CD8-positive, alpha-beta memory T cell (primary cell): Measurements from ENCODE around the gene DTNB. TPM values are rescaled to one million over a fixed set of nuclear protein-coding genes. Genes with fewer than 3 reads are reported as not detected.

Experiments
- CTCF ChIA-PET: fragments of 350-600 bp; sonication (Branson Sonifier 250); formaldehyde crosslinking; loops from one replicate; lab custom pipeline; 2021; ENCODE audit warnings: antibody characterized with exemption; lab: Charles Lee
- POLR2A ChIA-PET: fragments of 350-600 bp; sonication (Branson Sonifier 250); formaldehyde crosslinking; loops from one replicate; lab custom pipeline; 2021; ENCODE audit warnings: antibody characterized with exemption; lab: Charles Lee
- DNase-seq, 5 donors: peaks; one replicate each; pipeline versions ENCODE4 v3.0.0 to v3.0.0-alpha.2; 2020 to 2022; ENCODE audit warnings: mixed read lengths in 1 of 5
- H3K27ac ChIP-seq: one replicate; pipeline ENCODE4 v1.7.0; 2013; ENCODE audit warnings: low read depth, mild to moderate bottlenecking, low read length, moderate library complexity
- H3K27me3 ChIP-seq: 2 replicates; pipeline ENCODE4 v1.7.0; 2013; ENCODE audit warnings: low read length, mild to moderate bottlenecking; ENCODE audit not compliant: insufficient read depth, poor library complexity, severe bottlenecking
- H3K36me3 ChIP-seq: 2 replicates; pipeline ENCODE4 v1.7.0; 2013; ENCODE audit warnings: mild to moderate bottlenecking, low read length, moderate library complexity; ENCODE audit not compliant: insufficient read depth
- H3K4me1 ChIP-seq: 2 replicates; pipeline ENCODE4 v1.7.0; 2013; ENCODE audit warnings: mild to moderate bottlenecking, low read length, moderate library complexity; ENCODE audit not compliant: insufficient read depth
- H3K4me3 ChIP-seq: 2 replicates; pipeline ENCODE4 v1.7.0; 2013; ENCODE audit warnings: mild to moderate bottlenecking, low read length
- H3K9me3 ChIP-seq: 2 replicates; pipeline ENCODE4 v1.7.0; 2013; ENCODE audit warnings: mild to moderate bottlenecking, low read length
- H3K27ac Mint-ChIP-seq, 8 donors: one replicate each; pipeline ENCODE4 v1.8.0; 2020 to 2021; ENCODE audit warnings: mixed read lengths in 8 of 8, mild to moderate bottlenecking in 6 of 8, inconsistent platforms in 3 of 8, moderate library complexity in 3 of 8
- H3K27me3 Mint-ChIP-seq, 2 donors: one replicate each; pipeline ENCODE4 v1.8.0; 2020 to 2021; ENCODE audit warnings: mixed read lengths in 2 of 2, mild to moderate bottlenecking in 1 of 2, moderate library complexity in 1 of 2
- H3K36me3 Mint-ChIP-seq, 3 donors: one replicate each; pipeline ENCODE4 v1.8.0; 2020 to 2021; ENCODE audit warnings: mixed read lengths in 3 of 3, inconsistent platforms in 1 of 3, mild to moderate bottlenecking in 1 of 3
- H3K4me1 Mint-ChIP-seq, 3 donors: one replicate each; pipeline ENCODE4 v1.8.0; 2020 to 2021; ENCODE audit warnings: mixed read lengths in 3 of 3, inconsistent platforms in 1 of 3, mild to moderate bottlenecking in 1 of 3
- H3K4me3 Mint-ChIP-seq, 7 donors: one replicate each; pipeline ENCODE4 v1.8.0; 2020 to 2021; ENCODE audit warnings: mixed read lengths in 7 of 7, mild to moderate bottlenecking in 6 of 7, moderate library complexity in 4 of 7, inconsistent platforms in 2 of 7
- H3K9me3 Mint-ChIP-seq, 5 donors: one replicate each; pipeline ENCODE4 v1.8.0; 2020 to 2022; ENCODE audit warnings: mixed read lengths in 5 of 5, mild to moderate bottlenecking in 3 of 5, moderate library complexity in 2 of 5, inconsistent platforms in 1 of 5
- polyA plus RNA-seq: library from polyadenylated mRNA; unstranded; fragments of 300-500 nt; fragmentation: Illumina TruSeq; gene quantifications from one replicate; pipeline ENCODE4 v1.2.3, GENCODE V29; 2021
- total RNA-seq, 2 experiments: library from RNA; stranded (reverse); gene quantifications; one replicate each; pipeline ENCODE4 v1.2.3, GENCODE V29; 2021

DTNB gene
- total and polyA plus RNA-seq, 3 experiments from 2014 or later: 15.2 to 19.4 (median 16.8) TPM

- Mint-ChIP-seq H3K4me1 (no peaks in the 10 kb centered on the region), H3K9me3 (peaks cover 0 to 4% (median 2%) of the 10 kb centered on the region in 5 donors), H3K36me3 (peaks cover 22 to 61% (median 23%) of the 10 kb centered on the region in 3 donors), H3K27me3 (no peaks in the 10 kb centered on the region), H3K27ac (no peak overlapping the region), H3K4me3 (no peak overlapping the region)
- CTCF ChIA-PET: no interaction called here
- H3K27ac ChIP-seq: no peak overlapping the region
- H3K4me1 ChIP-seq: no peaks in the 10 kb centered on the region
- no peak overlapping the region for H3K4me3 ChIP-seq
- POLR2A ChIA-PET: no interaction called here
- H3K27me3 ChIP-seq: no peaks in the 10 kb centered on the region
- no peak for DNase-seq
- no peaks in the 10 kb centered on the region for H3K36me3 ChIP-seq
- no peaks in the 10 kb centered on the region for H3K9me3 ChIP-seq
Measured at GRCh38 chr2:25479761-25480160, 193.6 kb downstream of the DTNB start.

DNA sequence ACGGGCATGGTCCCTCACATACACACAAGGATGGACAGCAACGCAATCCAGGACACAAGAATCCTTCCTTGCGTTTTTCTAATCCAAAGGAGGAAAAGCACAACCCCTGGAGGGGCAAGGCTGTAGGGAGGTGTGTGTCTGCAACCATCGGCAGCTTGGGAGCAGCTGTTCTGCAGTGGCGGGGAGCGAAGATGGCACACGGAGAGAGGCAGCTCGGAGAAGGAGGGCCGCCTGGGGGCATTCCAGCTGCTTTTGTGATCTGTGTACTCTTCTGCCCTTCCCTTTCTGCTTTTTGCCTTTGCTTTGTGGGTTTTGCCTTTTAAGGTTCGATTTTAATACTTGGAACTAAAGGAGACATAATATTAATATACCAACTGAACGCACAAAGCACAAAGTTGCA lies 194.6 kb downstream of the DTNB start:
- DNase-seq: no peak
- H3K27ac Mint-ChIP-seq: no peak overlapping the region
- peaks cover 25 to 68% (median 26%) of the 10 kb centered on the region in 3 donors for H3K36me3 Mint-ChIP-seq
- H3K4me1 ChIP-seq: no peaks in the 10 kb centered on the region
- ChIA-PET CTCF (no interaction called here), POLR2A (no interaction called here)
- no peak overlapping the region for H3K4me3 Mint-ChIP-seq
- no peak overlapping the region for H3K27ac ChIP-seq
- H3K36me3 ChIP-seq: no peaks in the 10 kb centered on the region
- H3K27me3 Mint-ChIP-seq: no peaks in the 10 kb centered on the region
- peaks cover 0 to 4% (median 2%) of the 10 kb centered on the region in 5 donors for H3K9me3 Mint-ChIP-seq
- H3K27me3 ChIP-seq: no peaks in the 10 kb centered on the region
- no peaks in the 10 kb centered on the region for H3K9me3 ChIP-seq
- H3K4me3 ChIP-seq: no peak overlapping the region
- H3K4me1 Mint-ChIP-seq: no peaks in the 10 kb centered on the region

- H3K4me1 Mint-ChIP-seq: no peaks in the 10 kb centered on the region
- Histone ChIP-seq H3K27ac (no peak overlapping the region), H3K9me3 (no peaks in the 10 kb centered on the region), H3K4me1 (no peaks in the 10 kb centered on the region), H3K4me3 (no peak overlapping the region), H3K36me3 (no peaks in the 10 kb centered on the region), H3K27me3 (no peaks in the 10 kb centered on the region)
- POLR2A ChIA-PET: no interaction called here
- no peak for DNase-seq
- CTCF ChIA-PET: no interaction called here
- peaks cover 27 to 62% (median 35%) of the 10 kb centered on the region in 3 donors for H3K36me3 Mint-ChIP-seq
- H3K27me3 Mint-ChIP-seq: no peaks in the 10 kb centered on the region
- peaks cover 0 to 4% (median 2%) of the 10 kb centered on the region in 5 donors for H3K9me3 Mint-ChIP-seq
- peak overlapping the region in 1 of 8 donors; percentile 48 for H3K27ac Mint-ChIP-seq
- no peak overlapping the region for H3K4me3 Mint-ChIP-seq
Measured at GRCh38 chr2:25473758-25474340, 199.5 kb downstream of the DTNB start.

DNA sequence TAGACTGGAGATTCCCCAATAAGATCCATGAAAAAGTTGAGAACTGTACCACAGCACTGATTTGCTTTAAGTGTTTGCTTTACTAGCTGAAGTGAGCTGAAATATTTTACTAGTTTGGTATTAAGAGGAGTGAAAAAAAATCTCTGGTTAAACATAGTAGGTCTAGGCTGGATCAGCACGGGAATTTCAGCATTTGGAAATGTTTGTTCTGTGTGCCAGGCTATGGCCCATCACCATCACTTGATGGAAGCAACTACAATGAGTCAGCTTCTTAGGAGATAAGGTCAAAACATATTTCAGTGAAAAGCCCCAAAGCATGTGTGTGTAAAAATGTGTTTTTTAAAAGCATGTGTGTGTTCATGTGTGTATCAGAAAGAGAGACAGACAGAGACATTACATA lies 200.2 kb downstream of the DTNB start:
- Histone ChIP-seq H3K36me3 (no peaks in the 10 kb centered on the region), H3K4me1 (no peaks in the 10 kb centered on the region), H3K4me3 (no peak overlapping the region), H3K9me3 (no peaks in the 10 kb centered on the region), H3K27ac (no peak overlapping the region), H3K27me3 (no peaks in the 10 kb centered on the region)
- Mint-ChIP-seq H3K36me3 (peaks cover 24 to 55% (median 32%) of the 10 kb centered on the region in 3 donors), H3K27ac (no peak overlapping the region), H3K4me3 (no peak overlapping the region), H3K9me3 (peaks cover 0 to 4% (median 2%) of the 10 kb centered on the region in 5 donors), H3K4me1 (no peaks in the 10 kb centered on the region), H3K27me3 (no peaks in the 10 kb centered on the region)
- ChIA-PET CTCF (no interaction called here), POLR2A (no interaction called here)
- no peak for DNase-seq

DNA sequence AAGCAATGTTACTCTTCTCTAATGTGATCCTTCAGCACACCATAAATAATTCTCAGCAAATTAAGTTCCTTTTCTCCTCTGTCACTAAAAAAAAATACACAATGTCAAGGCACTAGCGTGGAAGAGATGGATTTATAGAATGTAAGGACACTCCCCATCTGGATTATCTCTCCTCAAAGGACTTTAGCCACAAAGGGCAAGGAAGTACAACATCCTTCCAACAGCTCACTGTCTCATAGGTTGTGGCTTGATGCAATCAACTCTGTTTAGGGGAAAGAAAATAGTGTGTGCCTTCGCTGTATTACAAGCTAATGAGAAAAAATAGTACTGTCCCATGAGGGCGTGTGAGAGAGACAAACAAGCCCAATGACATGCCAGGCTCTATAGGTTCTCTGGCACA lies 202.6 kb downstream of the DTNB start:
- no peak for DNase-seq
- Mint-ChIP-seq H3K36me3 (peaks cover 23 to 44% (median 26%) of the 10 kb centered on the region in 3 donors), H3K4me3 (no peak overlapping the region), H3K27ac (no peak overlapping the region), H3K9me3 (peaks cover 0 to 4% (median 0%) of the 10 kb centered on the region in 5 donors), H3K4me1 (no peaks in the 10 kb centered on the region), H3K27me3 (no peaks in the 10 kb centered on the region)
- POLR2A ChIA-PET: no interaction called here
- no peak overlapping the region for H3K4me3 ChIP-seq
- no peaks in the 10 kb centered on the region for H3K27me3 ChIP-seq
- CTCF ChIA-PET: no interaction called here
- H3K9me3 ChIP-seq: no peaks in the 10 kb centered on the region
- H3K4me1 ChIP-seq: no peaks in the 10 kb centered on the region
- no peak overlapping the region for H3K27ac ChIP-seq
- H3K36me3 ChIP-seq: no peaks in the 10 kb centered on the region

- Mint-ChIP-seq H3K27me3 (no peaks in the 10 kb centered on the region), H3K4me1 (no peaks in the 10 kb centered on the region), H3K4me3 (no peak overlapping the region), H3K27ac (peak overlapping the region in 1 of 8 donors; percentile 10), H3K9me3 (no peaks in the 10 kb centered on the region), H3K36me3 (peaks cover 3 to 23% (median 18%) of the 10 kb centered on the region in 3 donors)
- H3K4me1 ChIP-seq: no peaks in the 10 kb centered on the region
- no peaks in the 10 kb centered on the region for H3K27me3 ChIP-seq
- H3K27ac ChIP-seq: no peak overlapping the region
- ChIA-PET POLR2A (no interaction called here), CTCF (no interaction called here)
- no peak overlapping the region for H3K4me3 ChIP-seq
- H3K36me3 ChIP-seq: no peaks in the 10 kb centered on the region
- no peak for DNase-seq
- H3K9me3 ChIP-seq: no peaks in the 10 kb centered on the region
Measured at GRCh38 chr2:25467743-25468142, 205.6 kb downstream of the DTNB start.

DNA sequence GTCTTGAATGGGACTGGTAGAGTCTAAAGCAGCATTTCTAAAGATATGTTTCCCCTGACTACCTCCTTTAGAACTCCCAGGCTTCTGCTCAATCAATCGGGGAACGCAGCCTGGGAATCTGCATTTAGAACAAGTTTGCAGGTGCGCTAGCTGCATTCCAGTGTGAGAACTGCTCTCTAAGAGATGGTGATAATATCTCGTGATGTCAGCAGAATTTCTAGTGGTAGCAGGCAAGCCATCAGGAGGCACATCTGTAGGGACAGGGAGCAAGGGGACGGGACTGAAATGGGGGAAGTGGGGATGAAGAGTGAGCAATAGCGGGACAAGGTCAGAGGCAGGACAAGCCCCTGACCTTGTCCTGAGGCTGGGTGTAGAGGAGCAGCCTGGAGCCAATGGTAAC lies 211.4 kb downstream of the DTNB start:
- H3K9me3 ChIP-seq: no peaks in the 10 kb centered on the region
- H3K27ac ChIP-seq: no peak overlapping the region
- ChIA-PET POLR2A (no interaction called here), CTCF (no interaction called here)
- no peaks in the 10 kb centered on the region for H3K36me3 ChIP-seq
- no peaks in the 10 kb centered on the region for H3K9me3 Mint-ChIP-seq
- no peaks in the 10 kb centered on the region for H3K4me1 Mint-ChIP-seq
- H3K4me3 ChIP-seq: no peak overlapping the region
- H3K36me3 Mint-ChIP-seq: peaks cover 7% of the 10 kb centered on the region in 3 donors
- H3K4me1 ChIP-seq: no peaks in the 10 kb centered on the region
- no peak for DNase-seq
- no peaks in the 10 kb centered on the region for H3K27me3 Mint-ChIP-seq
- no peak overlapping the region for H3K27ac Mint-ChIP-seq
- H3K27me3 ChIP-seq: no peaks in the 10 kb centered on the region
- no peak overlapping the region for H3K4me3 Mint-ChIP-seq

DNA sequence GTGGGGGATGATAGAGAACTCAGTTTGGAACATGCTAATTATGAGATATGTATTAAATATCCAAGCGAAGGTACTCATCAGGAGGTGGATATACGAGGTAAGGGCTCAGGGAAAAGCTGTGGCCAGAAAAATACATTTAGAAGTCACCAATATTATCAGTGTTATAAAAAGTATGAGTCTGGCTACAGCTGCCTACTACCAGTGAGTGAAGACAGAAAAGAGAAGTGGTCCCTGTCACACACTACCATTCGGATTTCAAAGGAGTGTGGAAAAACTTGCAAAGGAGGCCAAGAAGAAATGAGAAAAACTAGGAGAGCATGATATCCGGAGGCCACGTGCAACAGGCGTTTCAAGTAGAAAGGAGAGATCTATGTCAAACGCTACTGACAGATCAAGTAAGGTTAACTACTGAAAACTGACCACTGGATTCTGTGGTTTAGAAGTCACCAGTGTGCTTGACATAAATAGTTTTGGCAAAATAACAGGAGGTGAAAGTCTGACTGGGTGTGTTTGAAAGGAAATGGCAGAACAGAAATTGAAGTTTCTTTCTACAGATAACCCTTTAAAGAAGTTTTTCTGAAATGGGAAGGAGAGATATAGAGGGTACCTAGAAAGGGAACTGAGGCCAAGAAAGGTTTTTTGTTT lies 213.0 kb downstream of the DTNB start:
- Mint-ChIP-seq H3K36me3 (peaks cover 5 to 7% (median 6%) of the 10 kb centered on the region in 3 donors), H3K9me3 (no peaks in the 10 kb centered on the region), H3K4me1 (no peaks in the 10 kb centered on the region), H3K27ac (no peak overlapping the region), H3K4me3 (no peak overlapping the region), H3K27me3 (no peaks in the 10 kb centered on the region)
- Histone ChIP-seq H3K4me1 (no peaks in the 10 kb centered on the region), H3K4me3 (no peak overlapping the region), H3K36me3 (no peaks in the 10 kb centered on the region), H3K9me3 (no peaks in the 10 kb centered on the region), H3K27me3 (no peaks in the 10 kb centered on the region), H3K27ac (no peak overlapping the region)
- no peak for DNase-seq
- POLR2A ChIA-PET: no interaction called here
- CTCF ChIA-PET: no interaction called here
